ACC112 (cell line): ENCODE results near the gene HP1BP3.

Experiments
- H2AFZ ChIP-seq: fragments of 200-600 bp; sonication (generic); one replicate; pipeline ENCODE4 v1.6.0; 2017; ENCODE audit warnings: antibody characterized with exemption, low read length; ENCODE audit not compliant: unreplicated experiment
- H3K27ac ChIP-seq: fragments of 200-600 bp; sonication (generic); 2 replicates; pipeline ENCODE4 v1.5.1; 2014; ENCODE audit warnings: low read depth, mild to moderate bottlenecking, antibody characterized with exemption, low read length, moderate library complexity
- H3K27me3 ChIP-seq: fragments of 200-600 bp; sonication (generic); 2 replicates; pipeline ENCODE4 v1.6.1; 2014; ENCODE audit warnings: mild to moderate bottlenecking, antibody characterized with exemption, low read length, moderate library complexity, mixed read lengths; ENCODE audit not compliant: insufficient read depth
- H3K36me3 ChIP-seq: fragments of 200-600 bp; sonication (generic); 2 replicates; pipeline ENCODE4 v1.6.1; 2016; ENCODE audit warnings: mild to moderate bottlenecking, antibody characterized with exemption, low read length, moderate library complexity, mixed read lengths; ENCODE audit not compliant: insufficient read depth
- H3K4me1 ChIP-seq: fragments of 200-600 bp; sonication (generic); one replicate; pipeline ENCODE4 v1.6.1; 2016; ENCODE audit warnings: low read length, mixed read lengths; ENCODE audit not compliant: insufficient read depth, unreplicated experiment, control insufficient read depth
- H3K4me3 ChIP-seq: fragments of 200-600 bp; sonication (generic); 2 replicates; pipeline ENCODE4 v1.5.1; 2014; ENCODE audit warnings: mild to moderate bottlenecking, low read depth, low read length
- H3K79me2 ChIP-seq: fragments of 200-600 bp; sonication (generic); one replicate; pipeline ENCODE4 v1.6.0; 2016; ENCODE audit warnings: low read length; ENCODE audit not compliant: control insufficient read depth, unreplicated experiment, insufficient read depth

The HP1BP3 gene

GRCh38 chr1:20701446-20701845 lies 85.7 kb downstream of the HP1BP3 start:
- no peaks in the 10 kb centered on the region for H3K36me3 ChIP-seq
- H2AFZ ChIP-seq, result no peak overlapping the region
- H3K27me3 ChIP-seq, result no peaks in the 10 kb centered on the region
- peaks cover 14% of the 10 kb centered on the region for H3K4me1 ChIP-seq
- no peak overlapping the region for H3K4me3 ChIP-seq
- H3K79me2 ChIP-seq, result no peaks in the 10 kb centered on the region
- no peak overlapping the region for H3K27ac ChIP-seq

GRCh38 chr1:20700636-20701215 lies 86.4 kb downstream of the HP1BP3 start:
- Histone ChIP-seq H3K4me3 (no peak overlapping the region), H3K4me1 (peaks cover 14% of the 10 kb centered on the region), H3K27ac (no peak overlapping the region), H3K27me3 (no peaks in the 10 kb centered on the region), H3K36me3 (no peaks in the 10 kb centered on the region), H2AFZ (no peak overlapping the region), H3K79me2 (no peaks in the 10 kb centered on the region)

- Histone ChIP-seq H2AFZ (no peak overlapping the region), H3K27ac (no peak overlapping the region), H3K4me3 (no peak overlapping the region)
Observed at GRCh38 chr1:20699558-20699957, 87.5 kb downstream of the HP1BP3 start.

GRCh38 chr1:20698195-20698910 lies 88.8 kb downstream of the HP1BP3 start:
- Histone ChIP-seq H2AFZ (no peak overlapping the region), H3K4me3 (peak overlapping the region; percentile 19; the same call in 1 of the 2 replicates), H3K27me3 (no peaks in the 10 kb centered on the region), H3K36me3 (no peaks in the 10 kb centered on the region), H3K4me1 (peaks cover 14% of the 10 kb centered on the region), H3K27ac (no peak overlapping the region; the same call in 1 of the 2 replicates), H3K79me2 (no peaks in the 10 kb centered on the region)

More at GRCh38 chr1:20699558-20699957, 87.5 kb downstream of the HP1BP3 start:
- H3K27me3 ChIP-seq, result no peaks in the 10 kb centered on the region
- H3K79me2 ChIP-seq, result no peaks in the 10 kb centered on the region
- no peaks in the 10 kb centered on the region for H3K36me3 ChIP-seq
- peaks cover 14% of the 10 kb centered on the region for H3K4me1 ChIP-seq

- no peak overlapping the region for H2AFZ ChIP-seq
- peak overlapping the region; percentile 74 for H3K4me3 ChIP-seq
- no peaks in the 10 kb centered on the region for H3K79me2 ChIP-seq
Observed at GRCh38 chr1:20697563-20697962, 89.5 kb downstream of the HP1BP3 start.

GRCh38 chr1:20696397-20697333 lies 90.4 kb downstream of the HP1BP3 start:
- H3K36me3 ChIP-seq, result no peaks in the 10 kb centered on the region
- peak overlapping the region; percentile 56 for H2AFZ ChIP-seq
- H3K4me1 ChIP-seq, result peaks cover 14% of the 10 kb centered on the region
- peak overlapping the region; percentile 69 for H3K27ac ChIP-seq
- no peaks in the 10 kb centered on the region for H3K79me2 ChIP-seq
- H3K27me3 ChIP-seq, result no peaks in the 10 kb centered on the region
- peak overlapping the region; percentile 74 for H3K4me3 ChIP-seq

More at GRCh38 chr1:20697563-20697962, 89.5 kb downstream of the HP1BP3 start:
- Histone ChIP-seq H3K27ac (no peak overlapping the region), H3K27me3 (no peaks in the 10 kb centered on the region), H3K4me1 (peaks cover 14% of the 10 kb centered on the region), H3K36me3 (no peaks in the 10 kb centered on the region)

- Histone ChIP-seq H3K27ac (no peak overlapping the region), H3K4me1 (peaks cover 14% of the 10 kb centered on the region), H3K79me2 (no peaks in the 10 kb centered on the region), H2AFZ (peak overlapping the region; percentile 11), H3K27me3 (no peaks in the 10 kb centered on the region), H3K4me3 (no peak overlapping the region), H3K36me3 (no peaks in the 10 kb centered on the region)
Observed at GRCh38 chr1:20695515-20695914, 91.6 kb downstream of the HP1BP3 start.

- no peaks in the 10 kb centered on the region for H3K27me3 ChIP-seq
- H3K27ac ChIP-seq, result no peak overlapping the region
- no peak overlapping the region for H3K4me3 ChIP-seq
- no peak overlapping the region for H2AFZ ChIP-seq
- H3K4me1 ChIP-seq, result peaks cover 12% of the 10 kb centered on the region
- no peaks in the 10 kb centered on the region for H3K36me3 ChIP-seq
- no peaks in the 10 kb centered on the region for H3K79me2 ChIP-seq
Observed at GRCh38 chr1:20693623-20694022, 93.5 kb downstream of the HP1BP3 start.
